GM18526 (cell line): ENCODE data around the gene DUSP6.

Source experiments
- POLR2A ChIP-seq: IDR thresholded peaks from 3 replicates; pipeline ENCODE4 v1.6.1; 2011; ENCODE audit not compliant: insufficient read length; ENCODE audit errors: extremely low read depth

Gene DUSP6

DNA sequence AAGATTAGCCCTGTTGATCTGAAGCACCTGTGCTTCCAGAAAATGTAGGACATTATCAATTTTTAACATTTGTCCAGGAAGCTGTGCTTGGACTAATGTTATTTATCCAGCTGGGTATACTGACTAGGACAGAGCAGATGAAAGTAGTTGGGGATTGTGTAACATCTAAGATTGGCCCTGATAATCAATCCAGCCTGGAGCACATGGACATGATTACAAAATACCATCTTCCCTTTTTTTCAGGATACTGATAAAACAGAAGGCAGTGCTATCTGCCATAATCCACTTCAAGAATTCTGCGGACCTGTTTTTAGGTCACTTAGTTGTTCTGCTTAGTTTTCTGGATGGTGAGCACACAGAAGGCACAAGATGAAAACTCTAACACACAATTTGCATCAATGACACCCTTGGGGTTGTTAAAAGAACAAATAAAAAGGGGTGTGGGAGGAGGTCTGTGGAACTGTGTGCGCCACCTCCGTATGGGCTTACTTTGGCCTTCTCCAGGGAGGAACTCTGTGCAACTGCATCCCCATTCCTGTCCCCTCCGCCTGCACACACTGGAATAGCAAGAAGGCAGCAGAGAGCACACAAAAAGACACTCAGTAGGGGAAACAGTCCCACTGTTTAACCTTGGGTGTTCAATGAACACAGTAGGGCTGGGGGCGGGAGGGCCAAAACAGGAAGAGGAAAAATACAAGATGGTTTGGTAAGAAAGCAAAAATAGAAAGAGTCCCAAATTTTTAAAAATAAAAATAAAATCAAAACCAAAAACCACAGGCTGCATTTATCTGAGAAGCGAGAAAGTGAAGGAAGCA, 31.1 kb upstream of the DUSP6 start:
- TF ChIP-seq POLR2A = no peak

- TF ChIP-seq POLR2A = no peak
Measured at GRCh38 chr12:89382328-89382727, 30.0 kb upstream of the DUSP6 start.

- TF ChIP-seq POLR2A = no peak
Measured at GRCh38 chr12:89379839-89380467, 27.7 kb upstream of the DUSP6 start.

DNA sequence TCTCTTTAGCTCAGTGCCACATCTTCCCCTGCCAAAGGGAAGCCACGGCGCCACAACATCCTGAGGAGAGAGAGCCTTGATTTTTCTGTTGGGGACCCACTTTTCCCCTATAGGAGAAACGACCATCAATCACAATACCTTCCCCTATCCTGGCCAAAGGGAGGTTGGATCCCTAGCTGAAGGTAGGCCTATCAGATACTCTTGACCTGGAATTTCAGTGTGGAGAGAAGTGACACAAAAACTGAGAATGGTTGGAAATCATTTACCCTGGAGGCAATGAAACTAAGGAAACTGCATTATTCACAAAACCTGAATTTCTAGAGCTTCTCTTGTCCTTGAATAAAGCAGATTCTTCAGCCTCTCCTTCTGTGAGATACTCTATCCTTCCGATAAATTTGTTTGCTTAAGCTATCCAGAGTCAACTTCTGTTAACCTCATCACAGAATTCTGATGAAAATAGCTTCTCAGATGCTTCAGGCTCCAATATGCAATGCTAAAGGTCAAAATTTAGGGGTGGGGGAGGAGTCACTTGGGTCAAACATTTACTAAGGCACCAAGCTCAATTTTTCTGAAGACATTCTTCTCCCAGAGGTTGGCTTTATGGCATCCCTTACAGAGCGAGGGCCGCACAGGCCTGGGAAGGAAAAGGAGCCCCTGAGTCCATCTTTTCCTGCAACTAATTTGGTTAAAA, 27.0 kb upstream of the DUSP6 start:
- no peak for TF ChIP-seq POLR2A

DNA sequence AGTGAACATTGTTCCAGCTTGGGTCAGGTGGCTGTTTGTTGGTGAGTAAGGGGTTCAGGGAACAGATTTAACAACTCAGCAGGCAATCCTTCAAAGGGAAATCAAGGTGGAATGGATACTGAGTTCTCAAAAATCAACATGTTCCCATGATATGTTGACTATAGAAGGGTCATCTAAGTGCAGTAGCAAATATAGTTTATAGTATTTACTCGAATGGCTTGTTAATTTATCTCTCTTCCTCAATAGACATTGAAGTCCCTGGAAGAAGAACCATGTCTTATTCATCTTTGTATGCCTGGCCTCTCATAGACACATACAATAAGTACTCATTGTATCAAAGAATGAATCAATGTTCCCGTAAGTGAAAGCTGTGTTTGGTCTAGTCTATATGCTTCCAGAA, 24.5 kb upstream of the DUSP6 start:
- TF ChIP-seq POLR2A = no peak

GRCh38 chr12:89376202-89376529, 23.9 kb upstream of the DUSP6 start:
- no peak for TF ChIP-seq POLR2A

DNA sequence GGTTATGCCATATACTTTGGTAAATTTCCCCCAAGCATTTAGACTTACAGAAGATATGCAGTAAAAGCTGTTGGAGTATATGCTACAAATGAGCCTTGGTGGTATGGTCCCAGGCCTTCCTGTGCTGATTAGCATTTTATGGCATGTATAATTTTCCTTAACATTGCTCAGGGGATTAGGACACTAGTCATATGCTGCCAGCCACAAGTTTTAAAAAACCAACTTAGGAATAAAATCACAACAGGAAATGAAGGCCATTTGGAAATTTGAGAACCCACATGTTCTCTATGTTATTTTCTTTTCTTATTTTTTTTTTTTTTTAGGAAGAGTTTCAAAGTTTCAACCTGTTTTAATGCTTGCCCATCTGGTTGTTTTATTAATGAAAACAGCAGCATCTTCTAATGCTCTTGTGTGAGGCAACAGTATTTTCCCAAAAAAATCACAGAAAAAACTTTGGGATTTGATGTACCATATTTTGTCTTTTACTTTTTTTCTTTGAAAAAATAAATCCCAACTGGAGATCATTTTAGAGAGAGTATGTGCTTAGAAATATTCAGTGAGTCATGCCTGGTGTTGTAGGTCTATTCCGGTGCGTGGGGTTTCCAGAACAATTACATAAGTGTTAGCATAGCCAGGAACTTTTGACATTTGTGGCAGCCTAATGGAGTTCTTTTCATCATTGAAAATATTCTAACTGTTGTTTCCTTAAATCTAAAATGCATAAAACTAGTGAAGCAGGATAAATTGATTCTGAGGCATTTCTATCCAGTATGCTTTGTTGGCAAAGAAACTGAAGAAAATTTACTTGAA, 21.7 kb upstream of the DUSP6 start:
- no peak for TF ChIP-seq POLR2A

- no peak for TF ChIP-seq POLR2A
Measured at GRCh38 chr12:89372584-89373370, 20.5 kb upstream of the DUSP6 start.

DNA sequence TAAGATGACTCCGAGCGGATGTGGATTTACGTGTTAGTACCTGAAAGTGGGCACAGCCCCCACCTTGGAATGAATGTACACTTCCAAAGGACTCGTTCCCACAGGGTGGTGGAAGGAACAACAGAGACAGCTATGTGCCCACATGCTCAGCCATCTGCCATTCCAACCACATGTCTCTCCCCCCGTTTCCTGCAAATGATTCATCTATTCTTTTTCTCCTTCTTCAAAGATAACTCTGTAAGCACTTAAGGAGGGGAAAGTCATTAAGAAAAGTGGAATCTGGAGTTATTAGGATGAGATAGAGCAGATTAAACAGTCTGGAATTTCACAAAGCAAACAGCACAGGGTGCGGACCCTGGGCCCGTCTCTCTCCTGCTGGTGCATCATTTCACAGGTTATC, 18.5 kb upstream of the DUSP6 start:
- no peak for TF ChIP-seq POLR2A

DNA sequence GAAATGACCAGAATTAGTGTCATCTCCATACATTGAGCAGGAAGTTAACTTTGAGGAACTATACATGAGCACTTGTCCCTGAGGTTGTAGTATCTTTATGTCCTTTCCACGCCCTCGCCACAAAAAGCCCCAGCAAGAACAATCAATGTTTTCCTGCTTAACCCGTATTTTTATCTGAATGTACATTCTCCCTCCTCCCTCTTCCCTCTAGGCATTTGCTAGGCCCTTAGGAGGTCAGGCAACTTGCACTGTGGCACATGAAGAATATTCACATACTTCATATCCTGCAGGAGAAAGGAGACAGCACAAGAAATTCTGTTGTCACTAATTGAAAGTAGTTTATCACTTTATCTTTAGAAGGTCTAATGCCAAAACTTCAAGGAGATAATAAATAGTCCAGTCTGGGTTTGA, 18.1 kb upstream of the DUSP6 start:
- no peak for TF ChIP-seq POLR2A

DNA sequence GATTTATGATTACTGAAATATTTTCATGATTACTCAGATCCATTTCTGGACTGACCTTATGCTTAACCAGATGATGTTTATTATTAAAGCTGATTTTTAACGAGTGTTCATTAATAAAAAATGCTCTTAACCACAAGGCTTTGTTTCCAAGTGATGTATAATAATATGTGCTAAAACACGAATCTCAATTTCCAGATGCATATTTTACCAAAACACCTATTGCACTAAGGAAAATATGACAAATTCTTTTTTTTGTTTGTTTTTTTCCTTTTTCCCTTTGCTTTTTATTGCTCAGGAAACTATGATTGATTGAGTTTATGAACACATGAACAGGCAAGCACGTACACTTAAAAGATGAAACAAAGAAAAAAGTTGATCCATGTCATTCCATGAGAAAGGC, 16.9 kb upstream of the DUSP6 start:
- no peak for TF ChIP-seq POLR2A

- no peak for TF ChIP-seq POLR2A
Measured at GRCh38 chr12:89368391-89368790, 16.1 kb upstream of the DUSP6 start.

- TF ChIP-seq POLR2A = no peak
Measured at GRCh38 chr12:89366676-89367364, 14.5 kb upstream of the DUSP6 start.

DNA sequence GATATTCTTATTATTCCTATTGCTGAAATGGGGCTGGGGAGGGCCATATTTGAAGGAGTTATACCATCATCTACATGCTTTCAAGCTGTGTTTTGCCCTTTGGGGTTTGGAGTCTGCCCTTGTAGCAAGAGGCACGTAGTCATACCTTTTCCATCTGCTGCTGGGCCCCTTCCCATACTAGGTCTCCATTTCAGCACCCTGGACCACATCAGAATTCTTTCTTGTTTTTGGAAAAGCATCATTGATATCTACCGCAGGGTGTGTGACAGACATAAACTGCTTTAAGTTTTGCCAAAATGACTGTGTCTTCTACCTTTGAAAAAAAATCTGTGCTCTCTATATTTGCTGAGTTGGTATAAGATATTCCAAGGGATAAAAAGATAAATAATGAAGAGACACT, 12.3 kb upstream of the DUSP6 start:
- TF ChIP-seq POLR2A = no peak
